Kidney glomerular epithelial cell (primary cell): Measurements from ENCODE around the gene MACROD2.
A peak's percentile ranks its signal among the peaks of the same experiment; 100 is the strongest.
"Not testable (repeated sequence)": the region's sequence is repeated elsewhere in the genome, so short reads cannot be mapped to it uniquely, and the experiment has no call there.

Experiments
- DNase-seq: peaks from one replicate; lab custom pipeline; 2025; lab: John Stamatoyannopoulos, UW

MACROD2 gene

GRCh38 chr20:14193443-14193842 lies 198.1 kb downstream of the MACROD2 start:
- no peak for DNase-seq

GRCh38 chr20:14193885-14194284 lies 198.6 kb downstream of the MACROD2 start:
- no peak for DNase-seq

- DNase-seq = peak; percentile 37
These were observed 201.8 kb downstream of the MACROD2 start for GRCh38 chr20:14197097-14197496.

- no peak for DNase-seq
These were observed 203.1 kb downstream of the MACROD2 start for GRCh38 chr20:14198416-14198815.

- no peak for DNase-seq
These were observed 203.8 kb downstream of the MACROD2 start for GRCh38 chr20:14199111-14199510.

GRCh38 chr20:14203657-14204056 lies 208.3 kb downstream of the MACROD2 start:
- DNase-seq = no peak

- no peak for DNase-seq
These were observed 212.3 kb downstream of the MACROD2 start for GRCh38 chr20:14207591-14207990.

- DNase-seq = no peak
These were observed 213.6 kb downstream of the MACROD2 start for GRCh38 chr20:14208956-14209355.

- DNase-seq = no peak
These were observed 214.8 kb downstream of the MACROD2 start for GRCh38 chr20:14210146-14210545.

GRCh38 chr20:14214046-14214445 lies 218.7 kb downstream of the MACROD2 start:
- no peak for DNase-seq

GRCh38 chr20:14215880-14216279 lies 220.6 kb downstream of the MACROD2 start:
- DNase-seq = not testable (repeated sequence)

GRCh38 chr20:14219801-14220461 lies 224.6 kb downstream of the MACROD2 start:
- no peak for DNase-seq

GRCh38 chr20:14220986-14221385 lies 225.7 kb downstream of the MACROD2 start:
- no peak for DNase-seq

- DNase-seq = no peak
These were observed 228.5 kb downstream of the MACROD2 start for GRCh38 chr20:14223806-14224205.

GRCh38 chr20:14226051-14227049 lies 231.0 kb downstream of the MACROD2 start:
- DNase-seq = not testable (repeated sequence)

GRCh38 chr20:14232650-14233049 lies 237.3 kb downstream of the MACROD2 start:
- DNase-seq = no peak

- peak; percentile 59 for DNase-seq
These were observed 239.5 kb downstream of the MACROD2 start for GRCh38 chr20:14234666-14235295.

GRCh38 chr20:14235355-14235754 lies 240.0 kb downstream of the MACROD2 start:
- DNase-seq = peak; percentile 53

GRCh38 chr20:14245368-14245970 lies 250.2 kb downstream of the MACROD2 start:
- no peak for DNase-seq

- DNase-seq = no peak
These were observed 264.4 kb downstream of the MACROD2 start for GRCh38 chr20:14259689-14260088.

GRCh38 chr20:14260367-14260766 lies 265.1 kb downstream of the MACROD2 start:
- DNase-seq = no peak

- DNase-seq = no peak
These were observed 269.6 kb downstream of the MACROD2 start for GRCh38 chr20:14264869-14265268.
